Mesendoderm (in vitro differentiated cells): ENCODE data around the gene MYCN.

ENCODE experiments used
- DNase-seq: peaks from one replicate; pipeline ENCODE4 v3.0.0; 2013
- H2AK5ac ChIP-seq: 2 replicates; pipeline ENCODE4 v1.6.1; 2013; ENCODE audit warnings: low read length, inconsistent platforms
- H2BK120ac ChIP-seq: 2 replicates; pipeline ENCODE4 v1.6.1; 2013; ENCODE audit warnings: low read depth, mild to moderate bottlenecking, low read length, moderate library complexity, mixed read lengths
- H2BK15ac ChIP-seq: replicated peaks from 2 replicates; pipeline ENCODE4 v1.6.1; 2013; ENCODE audit warnings: low read depth, mild to moderate bottlenecking, moderate library complexity
- H2BK5ac ChIP-seq: 2 replicates; pipeline ENCODE4 v1.6.1; 2013; ENCODE audit warnings: low read length, inconsistent platforms
- H3K18ac ChIP-seq: 2 replicates; pipeline ENCODE4 v1.6.1; 2013; ENCODE audit warnings: mild to moderate bottlenecking, low read length, mixed read lengths
- H3K23ac ChIP-seq: one replicate; pipeline ENCODE4 v1.6.1; 2013; ENCODE audit warnings: low read length
- H3K27ac ChIP-seq: 2 replicates; pipeline ENCODE4 v1.5.1; 2013; ENCODE audit warnings: low read depth, mild to moderate bottlenecking, inconsistent platforms, low read length, moderate library complexity
- H3K27me3 ChIP-seq: 2 replicates; pipeline ENCODE4 v1.6.1; 2013; ENCODE audit warnings: low read length, control low read depth, mild to moderate bottlenecking, inconsistent platforms; ENCODE audit not compliant: insufficient read depth, poor library complexity
- H3K36me3 ChIP-seq: 2 replicates; pipeline ENCODE4 v1.6.1; 2013; ENCODE audit warnings: low read length, inconsistent platforms; ENCODE audit not compliant: control insufficient read depth, insufficient read depth
- H3K4ac ChIP-seq: one replicate; pipeline ENCODE4 v1.6.1; 2013; ENCODE audit warnings: low read depth, mild to moderate bottlenecking, low read length, moderate library complexity
- H3K4me1 ChIP-seq: 2 replicates; pipeline ENCODE4 v1.6.1; 2013; ENCODE audit warnings: low read depth, low read length, inconsistent platforms; ENCODE audit not compliant: control insufficient read depth
- H3K4me2 ChIP-seq: 2 replicates; pipeline ENCODE4 v1.6.1; 2013; ENCODE audit warnings: low read length
- H3K4me3 ChIP-seq: 2 replicates; pipeline ENCODE4 v1.5.1; 2013; ENCODE audit warnings: mild to moderate bottlenecking, low read length
- H3K56ac ChIP-seq: one replicate; pipeline ENCODE4 v1.6.1; 2013; ENCODE audit warnings: low read length
- H3K79me1 ChIP-seq: 2 replicates; pipeline ENCODE4 v1.6.1; 2013; ENCODE audit warnings: low read length, inconsistent platforms
- H3K79me2 ChIP-seq: 2 replicates; pipeline ENCODE4 v1.6.1; 2013; ENCODE audit warnings: mild to moderate bottlenecking, low read length; ENCODE audit not compliant: control insufficient read depth, insufficient read depth
- H3K9ac ChIP-seq: 2 replicates; pipeline ENCODE4 v1.6.1; 2013; ENCODE audit warnings: low read length, inconsistent platforms
- H4K5ac ChIP-seq: one replicate; pipeline ENCODE4 v1.6.1; 2013; ENCODE audit warnings: low read length
- H4K8ac ChIP-seq: one replicate; pipeline ENCODE4 v1.6.1; 2013; ENCODE audit warnings: low read depth, mild to moderate bottlenecking, control low read depth, low read length, moderate library complexity
- WGBS: extraction: QIAGEN DNeasy Blood & Tissue Kit; methylation state at CpG from one replicate; pipeline ENCODE4 v1.1.7; 2013; ENCODE audit warnings: low lambda C conversion rate, missing lambda C conversion rate; ENCODE audit not compliant: insufficient coverage; ENCODE audit errors: extremely low coverage; 5-methylcytosine and 5-hydroxymethylcytosine counted together

Gene MYCN

DNA sequence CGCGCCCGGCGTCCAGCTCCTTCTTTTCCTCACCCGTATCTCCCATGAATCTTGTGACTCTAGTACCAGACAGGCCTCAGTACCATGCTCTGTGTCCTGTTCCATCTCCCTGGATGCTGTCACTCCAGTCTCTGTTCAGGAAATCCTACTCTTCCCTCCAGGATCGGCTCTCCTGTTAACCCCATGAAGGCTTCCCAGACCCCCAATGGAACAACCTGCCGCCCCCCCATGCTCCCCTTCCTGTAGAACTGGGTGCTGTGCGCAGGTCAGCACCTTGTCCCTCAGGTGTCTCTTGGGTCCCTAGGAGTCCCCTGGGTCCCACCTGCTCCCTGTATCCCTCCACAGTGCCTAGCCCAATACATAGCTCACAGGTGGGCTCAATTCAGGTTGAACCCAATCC is 41.3 kb downstream of the MYCN start:
- Histone ChIP-seq H3K4me1 (no peaks in the 10 kb centered on the region), H3K27me3 (no peaks in the 10 kb centered on the region), H3K9ac (no peak overlapping the region), H3K18ac (no peak overlapping the region), H2AK5ac (no peak overlapping the region), H2BK120ac (no peak overlapping the region), H3K4me3 (no peak overlapping the region), H3K4me2 (no peak overlapping the region), H3K4ac (peak overlapping the region; percentile 18), H3K79me2 (no peaks in the 10 kb centered on the region), H2BK15ac (no peak overlapping the region), H4K5ac (no peak overlapping the region), H4K8ac (no peak overlapping the region), H3K36me3 (no peaks in the 10 kb centered on the region), H3K23ac (no peak overlapping the region), H3K56ac (no peak overlapping the region), H3K79me1 (no peaks in the 10 kb centered on the region), H2BK5ac (peak overlapping the region; percentile 11), H3K27ac (no peak overlapping the region)
- DNase-seq = no peak
- WGBS = no CpG with 5 or more reads among the region's 8 CpGs

GRCh38 chr2:15982285-15983044 is 42.1 kb downstream of the MYCN start:
- Histone ChIP-seq H3K23ac (no peak overlapping the region), H3K9ac (no peak overlapping the region), H3K4me2 (no peak overlapping the region), H3K4me1 (no peaks in the 10 kb centered on the region), H3K18ac (peak overlapping the region; percentile 24), H4K5ac (no peak overlapping the region), H2AK5ac (no peak overlapping the region), H4K8ac (no peak overlapping the region), H3K27ac (no peak overlapping the region), H3K27me3 (no peaks in the 10 kb centered on the region), H2BK15ac (no peak overlapping the region), H3K79me2 (no peaks in the 10 kb centered on the region), H3K79me1 (no peaks in the 10 kb centered on the region), H3K4ac (peak overlapping the region; percentile 21), H2BK120ac (no peak overlapping the region), H3K36me3 (no peaks in the 10 kb centered on the region), H2BK5ac (no peak overlapping the region), H3K4me3 (no peak overlapping the region), H3K56ac (peak overlapping the region; percentile 36)
- no peak for DNase-seq
- no CpG with 5 or more reads among the region's 10 CpGs for WGBS

DNA sequence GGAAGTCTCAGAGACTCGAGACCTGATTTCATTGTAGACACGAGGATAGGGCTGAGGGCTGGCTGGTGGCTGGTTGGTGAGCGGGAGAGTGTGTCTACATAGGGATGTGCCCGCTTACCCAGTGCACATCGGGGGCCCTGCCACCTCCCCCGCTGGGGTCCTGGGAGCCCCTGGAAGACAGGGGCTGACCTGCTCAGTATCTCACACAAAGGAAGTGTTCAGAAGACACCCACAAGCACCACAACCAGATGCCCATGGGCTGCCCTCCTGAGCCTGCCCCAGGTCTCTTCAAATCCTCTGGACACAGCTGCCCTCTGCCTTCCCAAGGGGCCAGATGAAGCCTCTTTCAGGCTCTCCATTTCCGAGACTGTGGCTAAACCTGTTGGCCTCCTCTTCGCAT is 43.1 kb downstream of the MYCN start:
- DNase-seq = no peak
- H3K23ac ChIP-seq = no peak overlapping the region
- H4K5ac ChIP-seq = no peak overlapping the region
- H3K18ac ChIP-seq = no peak overlapping the region
- no peaks in the 10 kb centered on the region for H3K4me1 ChIP-seq
- no peak overlapping the region for H2BK120ac ChIP-seq
- no peak overlapping the region for H3K56ac ChIP-seq
- WGBS = no CpG with 5 or more reads among the region's 8 CpGs
- no peak overlapping the region for H3K4ac ChIP-seq
- no peaks in the 10 kb centered on the region for H3K36me3 ChIP-seq
- no peak overlapping the region for H2BK5ac ChIP-seq
- H3K4me2 ChIP-seq = no peak overlapping the region
- no peak overlapping the region for H4K8ac ChIP-seq
- no peaks in the 10 kb centered on the region for H3K79me2 ChIP-seq
- no peak overlapping the region for H3K9ac ChIP-seq
- no peaks in the 10 kb centered on the region for H3K27me3 ChIP-seq
- no peak overlapping the region for H3K27ac ChIP-seq
- no peak overlapping the region for H2AK5ac ChIP-seq
- H2BK15ac ChIP-seq = no peak overlapping the region
- no peaks in the 10 kb centered on the region for H3K79me1 ChIP-seq
- no peak overlapping the region for H3K4me3 ChIP-seq

DNA sequence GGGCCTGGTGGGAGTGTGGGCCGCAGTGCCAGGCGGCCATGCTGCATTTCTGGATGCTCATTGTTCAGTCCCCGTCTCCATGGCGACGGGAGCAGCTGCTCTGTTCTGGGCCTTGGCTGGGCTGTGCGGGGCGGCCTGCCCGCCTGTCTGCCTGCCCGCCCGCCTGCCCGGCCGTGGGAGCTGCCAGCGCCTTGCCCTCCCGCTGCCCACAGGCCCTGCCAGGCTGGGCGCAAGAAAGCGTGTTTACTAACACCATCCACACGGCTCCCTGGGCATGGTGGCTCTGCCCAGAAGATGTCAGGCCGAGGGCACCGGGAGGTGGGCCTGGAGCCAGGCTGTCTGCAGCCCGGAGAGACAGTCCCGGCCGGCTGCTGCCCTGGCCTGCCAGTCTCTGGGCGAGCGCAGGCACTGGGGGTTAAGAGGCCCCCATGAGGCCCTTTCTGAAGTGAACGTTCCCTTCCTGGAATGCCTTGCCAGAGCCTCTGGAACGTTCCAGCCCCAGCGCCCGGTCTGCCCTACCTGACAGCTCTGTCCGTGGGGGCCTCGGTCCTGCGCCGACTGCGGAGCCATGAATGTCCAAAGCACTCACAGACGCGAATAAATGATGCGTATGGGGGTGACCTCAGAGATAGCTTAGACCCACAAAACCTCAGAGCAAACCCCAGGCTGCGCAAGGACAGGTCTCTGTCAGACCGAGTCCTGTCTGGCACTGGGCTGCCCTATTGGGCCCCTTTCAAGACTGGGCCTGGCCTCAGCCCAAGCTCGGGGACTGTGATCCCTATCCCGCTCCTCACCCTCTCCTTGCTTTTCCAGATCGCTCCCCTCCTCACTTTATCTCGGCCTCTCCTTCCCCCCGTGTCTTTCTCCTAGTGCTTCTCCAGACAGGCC is 44.3 kb downstream of the MYCN start:
- no CpG with 5 or more reads among the region's 43 CpGs for WGBS
- H3K36me3 ChIP-seq = no peaks in the 10 kb centered on the region
- no peak overlapping the region for H3K18ac ChIP-seq
- no peaks in the 10 kb centered on the region for H3K27me3 ChIP-seq
- no peaks in the 10 kb centered on the region for H3K79me1 ChIP-seq
- no peak overlapping the region for H3K4me3 ChIP-seq
- H3K9ac ChIP-seq = no peak overlapping the region
- H2BK15ac ChIP-seq = no peak overlapping the region
- H3K23ac ChIP-seq = no peak overlapping the region
- H4K8ac ChIP-seq = no peak overlapping the region
- H2BK120ac ChIP-seq = no peak overlapping the region
- no peak overlapping the region for H3K4me2 ChIP-seq
- peak overlapping the region; percentile 40 for H3K56ac ChIP-seq
- H2AK5ac ChIP-seq = no peak overlapping the region
- peak; percentile 52 for DNase-seq
- H3K27ac ChIP-seq = no peak overlapping the region
- H2BK5ac ChIP-seq = no peak overlapping the region
- no peaks in the 10 kb centered on the region for H3K79me2 ChIP-seq
- no peaks in the 10 kb centered on the region for H3K4me1 ChIP-seq
- no peak overlapping the region for H3K4ac ChIP-seq
- no peak overlapping the region for H4K5ac ChIP-seq

- no peak overlapping the region for H2BK5ac ChIP-seq
- no peak overlapping the region for H3K9ac ChIP-seq
- H3K56ac ChIP-seq = no peak overlapping the region
- H3K4me1 ChIP-seq = peaks cover 3% of the 10 kb centered on the region
- no peaks in the 10 kb centered on the region for H3K36me3 ChIP-seq
- DNase-seq = no peak
- H3K4me3 ChIP-seq = no peak overlapping the region
- no peak overlapping the region for H3K4ac ChIP-seq
- H3K23ac ChIP-seq = no peak overlapping the region
- no peaks in the 10 kb centered on the region for H3K27me3 ChIP-seq
- H3K18ac ChIP-seq = no peak overlapping the region
- no peak overlapping the region for H2BK15ac ChIP-seq
- no peak overlapping the region for H2BK120ac ChIP-seq
- H3K27ac ChIP-seq = no peak overlapping the region
- H3K4me2 ChIP-seq = no peak overlapping the region
- WGBS = no CpG with 5 or more reads among the region's 7 CpGs
- H3K79me1 ChIP-seq = no peaks in the 10 kb centered on the region
- H3K79me2 ChIP-seq = no peaks in the 10 kb centered on the region
- H4K8ac ChIP-seq = no peak overlapping the region
- H2AK5ac ChIP-seq = no peak overlapping the region
- no peak overlapping the region for H4K5ac ChIP-seq
Observed at GRCh38 chr2:15985531-15985930, 45.2 kb downstream of the MYCN start.
